Stimulated activated CD8-positive, alpha-beta memory T cell treated with anti-CD3 and anti-CD28 coated beads, Interleukin-12 subunit alpha, Interleukin-12 subunit beta, amount 100 ng/mL, for 1 hour (primary cell): Measurements from ENCODE around the gene DACT2.
"Not testable (repeated sequence)": the region's sequence is repeated elsewhere in the genome, so short reads cannot be mapped to it uniquely, and the experiment has no call there.

Source experiments
- DNase-seq: peaks from one replicate; pipeline ENCODE4 v3.0.0-alpha.2; 2020; ENCODE audit warnings: low read depth

Gene DACT2, protein sequence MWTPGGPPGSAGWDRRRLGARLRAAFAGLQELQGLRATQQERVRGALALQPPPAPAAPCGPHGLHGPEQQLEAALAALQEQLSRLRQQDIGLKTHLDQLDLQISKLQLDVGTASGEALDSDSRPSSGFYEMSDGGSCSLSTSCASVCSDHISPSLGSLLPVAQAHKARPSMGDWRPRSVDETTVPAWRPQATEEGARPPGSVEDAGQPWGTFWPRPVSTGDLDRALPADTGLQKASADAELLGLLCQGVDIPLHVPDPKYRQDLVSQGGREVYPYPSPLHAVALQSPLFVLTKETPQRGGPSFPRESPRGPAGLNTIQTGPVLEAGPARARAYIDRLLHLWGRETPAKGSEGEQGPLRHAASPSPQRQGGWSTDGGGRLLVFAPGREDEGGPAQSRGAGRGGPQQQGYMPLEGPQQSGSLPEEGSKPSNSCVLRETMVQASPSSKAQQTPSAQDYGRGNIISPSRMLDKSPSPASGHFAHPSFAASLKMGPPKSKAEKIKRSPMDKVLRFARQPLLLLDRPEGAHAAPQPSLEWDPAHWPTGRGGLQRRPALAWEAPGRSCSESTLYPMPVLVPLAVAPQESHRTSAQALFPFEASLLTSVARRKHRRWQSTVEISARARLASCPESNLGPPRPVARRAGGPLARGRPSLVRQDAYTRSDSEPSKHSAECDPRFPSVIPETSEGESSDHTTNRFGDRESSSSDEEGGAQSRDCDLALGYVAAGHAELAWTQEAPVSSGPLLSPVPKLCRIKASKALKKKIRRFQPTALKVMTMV

DNA sequence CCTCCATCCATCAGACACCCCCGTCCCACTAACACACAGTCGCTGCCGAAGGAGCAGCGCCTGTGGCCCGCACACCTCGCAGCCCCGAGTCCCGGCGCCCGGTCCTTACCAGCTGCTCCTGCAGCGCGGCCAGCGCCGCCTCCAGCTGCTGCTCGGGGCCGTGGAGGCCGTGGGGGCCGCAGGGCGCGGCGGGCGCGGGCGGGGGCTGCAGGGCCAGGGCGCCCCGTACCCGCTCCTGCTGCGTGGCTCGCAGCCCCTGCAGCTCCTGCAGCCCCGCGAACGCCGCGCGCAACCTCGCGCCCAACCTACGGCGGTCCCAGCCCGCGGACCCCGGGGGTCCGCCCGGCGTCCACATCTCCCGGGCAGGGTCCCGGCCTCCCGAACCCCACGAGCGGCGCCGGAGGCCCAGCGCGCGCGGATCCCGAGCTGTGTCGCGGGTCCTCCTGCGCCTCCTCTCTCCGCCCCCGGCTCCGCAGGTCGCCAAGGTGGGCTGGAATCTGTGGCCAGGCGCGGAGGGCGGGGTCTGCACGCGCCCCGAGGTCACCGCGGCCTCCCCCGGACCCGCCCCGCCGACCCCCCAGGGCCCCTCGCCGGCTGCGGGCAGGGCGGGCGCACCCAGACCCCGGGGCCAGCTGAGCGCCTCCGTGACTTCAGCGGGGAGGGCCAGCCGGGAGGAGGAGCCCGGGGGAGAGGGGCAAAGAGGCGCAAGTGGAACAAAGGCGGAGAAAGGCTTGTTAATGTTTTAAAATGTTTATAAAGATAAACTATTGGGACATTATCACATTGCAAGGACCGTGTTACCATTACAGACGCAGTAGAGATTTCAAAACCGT, at the start of gene DACT2:
TSS of gene DACT2 (minus strand) at position 499 of the 833 bp plus-strand sequence. CDS start at position 355, 144 bp downstream.
- no peak for DNase-seq

DNA sequence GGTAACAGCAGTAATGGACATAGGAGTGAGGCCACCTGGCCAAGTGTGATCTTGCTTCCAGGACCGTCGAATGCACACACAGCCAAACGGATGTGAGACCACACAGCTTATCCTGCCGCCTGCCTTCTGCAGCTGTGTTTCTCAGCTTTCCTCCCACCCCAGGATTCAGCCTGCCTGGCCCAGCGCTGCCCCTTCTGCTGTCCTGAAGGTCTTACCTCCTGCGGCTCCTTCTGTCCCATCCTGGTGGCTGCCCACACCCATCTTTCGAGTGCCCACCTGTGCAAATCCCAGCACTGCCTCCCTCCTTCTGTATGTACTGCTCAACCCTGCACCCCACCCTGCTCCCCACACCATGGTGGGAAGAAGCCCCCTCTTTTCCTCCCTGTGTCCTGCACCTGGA, 49.4 kb upstream of the DACT2 start:
- DNase-seq: no peak

DNA sequence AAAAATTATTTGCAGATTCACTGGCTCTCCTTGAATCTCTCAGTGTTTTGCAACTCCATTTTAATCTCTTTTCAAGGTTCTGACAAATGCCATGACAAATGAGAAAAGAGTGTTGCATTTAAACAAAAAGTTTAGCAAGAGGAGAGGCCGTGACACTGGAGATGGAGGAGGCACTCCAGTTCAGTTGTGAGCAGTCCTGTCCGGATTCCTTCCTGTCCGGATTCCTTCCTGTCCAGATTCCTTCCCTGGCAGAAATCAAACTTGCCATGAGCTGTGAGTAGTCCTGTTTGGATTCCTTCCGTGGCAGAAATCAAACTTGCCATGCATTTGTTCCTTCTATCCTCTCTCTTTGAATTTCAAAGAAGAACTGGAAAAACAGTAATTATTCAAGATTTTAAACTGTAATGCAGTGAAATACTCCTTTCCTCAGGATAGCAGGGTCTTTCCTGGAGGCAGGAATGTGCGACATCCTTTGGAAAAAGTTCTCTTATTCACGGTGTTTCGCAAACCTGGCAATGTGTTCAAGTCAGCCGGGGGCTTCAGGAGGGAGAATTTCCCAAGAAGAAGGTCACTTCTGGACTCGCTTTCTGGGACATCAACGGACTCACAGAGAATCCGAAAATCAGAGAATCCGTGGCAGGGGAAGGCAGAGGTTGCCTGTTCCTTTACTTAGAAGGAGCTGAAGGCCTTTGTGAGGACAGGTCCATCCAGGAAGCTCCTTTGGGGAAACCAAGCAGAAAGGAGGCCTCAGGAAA, 48.7 kb upstream of the DACT2 start:
- DNase-seq: no peak

DNA sequence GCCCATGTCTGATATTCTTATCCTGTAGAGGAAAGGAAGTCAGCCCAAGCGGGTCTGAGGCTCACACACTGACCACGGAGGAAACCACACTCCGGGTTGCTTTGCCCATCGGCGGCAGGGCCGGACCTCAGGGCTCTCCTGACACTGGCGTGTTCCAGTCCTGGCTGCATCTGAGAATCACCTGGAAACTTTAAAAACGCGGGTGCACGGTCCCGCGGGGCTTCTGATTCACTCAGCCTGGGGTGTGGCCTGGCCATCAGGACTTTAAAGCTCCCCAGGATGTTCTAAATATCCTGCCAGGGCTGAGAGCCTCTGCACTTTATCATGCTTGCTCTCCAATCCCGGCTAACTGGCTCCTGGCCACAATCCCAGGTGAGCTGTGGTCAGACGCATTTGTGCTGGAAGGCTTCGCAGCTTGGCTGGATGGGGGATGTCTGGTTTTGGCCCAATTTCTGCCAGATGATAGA, 47.7 kb upstream of the DACT2 start:
- no peak for DNase-seq

DNA sequence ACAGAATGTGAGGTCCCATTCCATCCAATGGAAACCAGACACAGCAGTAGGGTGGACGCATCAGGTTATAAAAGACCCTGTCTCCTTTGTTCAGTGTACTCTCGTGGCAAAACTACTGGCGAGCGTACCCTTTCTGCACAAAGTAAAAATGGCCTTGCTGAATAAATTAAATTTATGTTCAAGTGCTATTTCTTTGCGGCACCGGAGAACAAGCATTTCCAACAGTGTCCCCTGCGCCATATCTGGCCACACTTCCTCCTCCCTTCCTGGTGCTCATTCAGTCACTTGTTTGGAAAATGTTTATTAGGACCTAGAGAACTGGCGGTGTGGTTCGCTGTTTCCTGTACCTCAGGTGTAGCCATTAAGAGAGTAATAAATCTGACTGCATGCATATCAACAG, 46.9 kb upstream of the DACT2 start:
- no peak for DNase-seq

DNA sequence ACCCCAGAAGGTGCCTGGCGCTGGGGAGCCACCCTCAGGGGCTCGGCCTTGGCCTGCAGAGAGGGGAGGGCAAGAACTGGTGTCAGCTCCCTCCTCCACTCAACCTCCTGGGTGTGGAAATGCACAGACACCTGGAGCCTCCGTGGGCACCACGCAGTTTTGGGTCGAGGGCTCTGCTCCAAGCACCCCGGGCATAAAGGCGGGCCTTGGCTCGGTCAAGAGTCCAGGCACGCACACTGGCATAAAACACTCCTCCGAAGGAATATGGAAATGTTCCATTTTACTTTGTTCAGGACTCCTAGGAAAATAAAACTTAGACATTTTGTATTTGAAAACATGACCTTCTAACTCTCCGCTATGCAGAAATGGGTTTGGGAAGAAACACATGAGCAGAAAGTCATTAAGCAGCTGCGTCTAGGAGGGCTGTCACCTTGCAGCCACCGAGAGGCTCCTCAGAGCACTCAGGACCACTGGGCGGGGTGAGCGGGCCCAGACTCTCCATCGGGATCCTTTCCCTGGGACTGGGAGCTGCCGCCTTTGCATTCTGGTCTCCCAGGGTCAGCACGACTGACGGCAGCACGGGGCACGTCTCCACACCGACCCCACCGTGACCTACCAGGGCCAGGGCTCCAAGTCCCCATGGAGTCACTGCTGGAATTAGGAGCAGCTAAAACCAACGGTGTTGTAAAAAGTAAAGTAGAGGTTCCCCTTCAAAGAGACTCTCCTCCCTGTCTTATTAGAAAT, 46.0 kb upstream of the DACT2 start:
- DNase-seq: no peak

DNA sequence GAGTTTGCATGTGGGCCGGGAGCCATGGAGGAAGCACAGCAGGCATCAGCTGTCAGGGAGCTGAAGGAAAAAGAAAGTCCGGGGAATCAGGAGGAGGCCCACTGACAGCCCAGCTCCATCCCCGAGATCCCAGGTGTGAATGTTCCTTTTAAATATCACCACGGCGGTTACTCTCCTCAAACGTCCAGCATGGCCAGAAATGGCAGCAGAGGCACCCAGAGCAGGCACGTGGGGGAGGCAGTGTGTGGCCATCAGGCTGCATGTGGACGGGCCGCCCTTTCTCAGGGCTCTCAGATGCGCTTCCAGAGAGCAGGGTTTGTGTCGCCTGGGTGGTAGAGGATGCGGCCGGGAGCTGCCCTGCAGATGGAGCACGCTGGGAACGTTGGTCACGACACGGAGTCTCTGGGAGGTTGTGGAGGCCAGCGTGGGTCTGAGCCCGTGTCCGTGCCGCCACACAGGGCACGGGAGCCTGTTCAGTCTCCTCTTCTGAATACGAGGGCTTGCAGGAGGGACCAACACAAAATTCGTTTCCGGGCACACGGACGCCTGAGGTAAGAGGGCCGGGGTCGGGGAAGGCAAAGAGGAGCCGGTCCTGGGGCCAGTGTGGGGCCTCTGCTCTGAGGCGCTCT, 45.3 kb upstream of the DACT2 start:
- DNase-seq: no peak

DNA sequence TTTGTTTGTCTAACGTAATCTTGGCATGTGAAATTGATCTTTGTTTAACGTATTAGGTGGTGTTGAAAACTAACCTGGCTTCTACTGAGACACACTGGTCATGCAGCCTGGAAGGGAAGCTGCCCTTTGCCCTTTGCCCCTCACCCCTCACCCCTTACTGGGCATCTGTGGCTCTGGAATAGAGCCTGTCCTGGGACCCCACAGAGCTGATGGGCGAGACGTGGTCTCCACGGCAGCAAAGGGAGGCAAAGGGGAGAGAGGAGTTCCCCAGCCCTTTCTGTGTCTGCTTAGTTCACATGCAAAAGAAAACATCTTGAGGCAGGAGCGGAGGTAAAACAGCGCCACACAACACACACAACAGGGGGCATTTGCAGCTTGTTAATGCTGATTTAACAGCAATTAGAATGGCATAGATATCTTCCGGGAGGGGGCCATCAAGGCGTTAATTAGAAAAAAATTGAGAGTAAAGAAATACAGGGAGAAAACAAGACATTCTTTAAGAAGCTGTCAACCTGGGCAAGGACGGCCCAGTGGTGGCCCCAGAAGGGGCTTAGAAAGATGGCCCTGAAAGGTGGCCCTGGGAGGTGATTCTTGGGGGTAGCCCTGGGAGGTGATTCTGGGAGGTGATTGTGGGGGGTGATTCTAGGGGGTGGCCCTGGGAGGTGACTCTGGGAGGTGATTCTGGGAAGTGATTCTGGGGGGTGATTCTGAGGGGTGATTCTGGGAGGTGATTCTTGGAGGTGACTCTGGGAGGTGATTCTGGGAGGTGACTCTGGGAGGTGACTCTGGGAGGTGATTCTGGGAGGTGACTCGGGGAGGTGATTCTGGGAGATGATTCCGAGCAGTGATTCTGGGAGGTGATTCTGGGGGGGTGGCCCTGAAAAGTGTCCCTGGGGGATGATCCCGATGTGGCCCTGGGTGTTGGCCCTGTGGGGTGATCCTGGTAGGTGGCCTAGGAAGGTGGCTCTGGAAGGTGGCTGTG, 44.5 kb upstream of the DACT2 start:
- DNase-seq: no peak

DNA sequence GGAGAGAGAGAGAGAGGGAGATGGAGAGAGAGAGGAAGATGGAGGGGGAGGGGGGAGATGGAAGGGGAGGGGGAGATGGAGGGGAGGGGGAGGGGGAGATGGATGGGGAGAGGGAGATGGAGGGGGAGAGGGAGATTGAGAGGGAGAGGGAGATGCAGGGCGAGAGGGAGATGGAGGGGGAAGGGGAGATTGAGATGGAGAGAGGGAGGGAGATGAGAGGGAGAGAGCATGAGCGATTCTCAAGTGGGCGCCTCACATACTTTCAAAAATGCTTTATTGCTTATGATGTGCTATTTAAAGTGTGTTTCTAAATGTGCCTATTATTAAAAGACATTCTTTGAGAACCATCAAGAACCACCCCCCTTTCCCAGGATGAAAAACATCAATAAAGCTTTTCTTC, 43.7 kb upstream of the DACT2 start:
- DNase-seq: no peak

DNA sequence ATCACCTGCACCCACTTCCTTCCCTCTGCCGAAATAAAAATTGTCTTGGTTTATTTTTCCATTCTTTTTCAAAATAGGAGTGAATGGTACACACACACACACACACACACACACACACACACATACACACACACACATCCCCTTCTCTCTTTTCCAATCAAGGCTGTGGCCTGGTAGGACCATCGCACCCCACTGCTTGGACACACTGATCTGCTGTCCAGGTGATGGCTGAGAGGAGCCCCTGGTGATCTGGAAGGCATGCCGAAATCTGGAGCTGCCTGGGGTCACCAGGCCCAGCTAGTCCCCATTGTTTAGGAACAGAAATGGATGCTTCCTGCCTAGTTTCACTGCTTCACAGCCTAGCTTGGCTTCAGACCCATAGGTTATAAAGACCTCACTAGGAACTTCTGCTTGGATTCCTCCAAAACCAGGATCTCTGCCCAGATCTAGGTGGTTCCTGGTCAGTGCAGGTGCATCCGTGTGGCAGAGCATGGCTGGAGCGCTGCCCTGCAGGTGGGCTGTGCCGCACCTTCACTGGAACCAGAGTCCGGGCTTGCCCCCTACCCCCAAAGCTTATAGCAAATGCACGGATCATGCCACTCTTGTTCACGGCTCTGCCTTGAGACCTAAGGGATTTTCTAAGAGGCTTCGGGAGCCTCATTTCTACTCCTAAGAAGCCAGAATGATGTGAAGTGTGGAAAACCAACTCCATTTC, 42.9 kb upstream of the DACT2 start:
- DNase-seq: no peak

DNA sequence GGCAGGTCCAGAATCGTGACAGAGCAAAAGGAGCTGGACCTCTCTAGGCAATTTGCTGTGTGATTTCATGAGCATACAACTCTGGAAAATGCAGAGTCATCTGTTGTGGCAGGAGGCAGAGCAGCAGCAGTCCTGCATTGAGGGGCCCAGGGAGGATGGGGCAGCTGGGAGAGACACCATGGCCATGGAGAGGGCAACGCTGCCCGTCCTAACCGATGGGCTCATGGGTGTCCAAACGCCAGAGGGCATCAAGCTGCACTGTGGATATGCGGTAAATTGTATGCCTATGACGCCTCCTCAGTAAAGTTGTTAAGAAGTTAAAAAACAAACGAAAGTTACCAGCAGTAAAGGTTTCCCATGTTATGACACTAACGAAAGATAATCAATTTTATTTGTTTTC, 42.2 kb upstream of the DACT2 start:
- DNase-seq: no peak

DNA sequence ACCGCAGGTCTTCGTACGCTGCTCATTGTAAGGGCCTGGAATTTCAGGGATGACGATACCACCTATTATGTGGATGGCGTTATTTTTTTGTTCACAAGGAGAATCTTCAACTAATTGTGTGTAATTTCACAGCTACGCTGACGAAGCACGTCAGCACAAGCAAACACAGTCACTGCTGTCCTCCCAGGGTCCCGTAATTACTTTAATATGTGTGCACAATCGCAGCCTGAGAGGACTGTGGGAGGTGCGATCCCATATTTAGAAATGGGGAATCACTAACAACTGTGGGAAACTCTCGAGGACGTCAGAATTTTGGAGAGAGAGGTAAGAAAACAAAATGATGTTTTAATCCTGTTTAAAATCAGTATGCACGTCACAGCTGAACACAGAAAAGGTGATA, 40.2 kb upstream of the DACT2 start:
- DNase-seq: no peak

DNA sequence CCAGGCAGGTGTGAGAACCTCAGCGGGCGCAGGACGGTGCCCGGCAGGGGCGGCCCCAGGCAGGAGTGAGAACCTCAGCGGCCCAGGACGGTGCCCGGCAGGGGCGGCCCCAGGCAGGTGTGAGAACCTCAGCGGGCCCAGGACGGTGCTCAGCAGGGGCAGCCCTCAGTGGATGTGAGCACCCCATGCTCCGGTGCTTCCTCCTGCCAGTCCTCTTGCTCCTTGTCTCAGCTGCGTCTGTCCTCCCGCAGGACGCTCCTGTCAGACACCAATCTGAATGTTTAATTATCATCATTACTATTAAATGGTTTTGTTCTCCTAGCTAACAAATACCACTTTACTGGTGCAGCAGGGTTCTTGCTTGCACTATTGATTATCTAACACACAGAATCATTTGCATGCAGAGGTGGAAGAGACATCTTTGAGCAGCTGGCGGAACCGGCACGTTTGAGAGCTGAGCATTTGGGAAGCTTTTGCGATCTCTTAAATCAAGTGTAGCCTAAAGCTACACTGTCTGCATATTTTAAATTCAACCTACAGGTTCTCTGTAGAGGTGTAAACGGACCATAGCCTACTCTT, 39.4 kb upstream of the DACT2 start:
- DNase-seq: no peak

DNA sequence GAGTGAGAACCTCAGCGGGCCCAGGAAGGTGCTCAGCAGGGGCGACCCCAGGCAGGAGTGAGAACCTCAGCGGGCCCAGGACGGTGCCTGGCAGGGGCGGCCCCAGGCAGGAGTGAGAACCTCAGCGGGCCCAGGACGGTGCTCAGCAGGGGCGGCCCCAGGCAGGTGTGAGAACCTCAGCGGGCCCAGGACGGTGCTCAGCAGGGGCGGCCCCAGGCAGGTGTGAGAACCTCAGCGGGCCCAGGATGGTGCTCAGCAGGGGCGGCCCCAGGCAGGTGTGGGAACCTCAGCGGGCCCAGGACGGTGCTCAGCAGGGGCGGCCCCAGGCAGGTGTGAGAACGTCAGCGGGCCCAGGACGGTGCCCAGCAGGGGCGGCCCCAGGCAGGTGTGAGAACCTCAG, 37.3 kb upstream of the DACT2 start:
- DNase-seq: not testable (repeated sequence)

DNA sequence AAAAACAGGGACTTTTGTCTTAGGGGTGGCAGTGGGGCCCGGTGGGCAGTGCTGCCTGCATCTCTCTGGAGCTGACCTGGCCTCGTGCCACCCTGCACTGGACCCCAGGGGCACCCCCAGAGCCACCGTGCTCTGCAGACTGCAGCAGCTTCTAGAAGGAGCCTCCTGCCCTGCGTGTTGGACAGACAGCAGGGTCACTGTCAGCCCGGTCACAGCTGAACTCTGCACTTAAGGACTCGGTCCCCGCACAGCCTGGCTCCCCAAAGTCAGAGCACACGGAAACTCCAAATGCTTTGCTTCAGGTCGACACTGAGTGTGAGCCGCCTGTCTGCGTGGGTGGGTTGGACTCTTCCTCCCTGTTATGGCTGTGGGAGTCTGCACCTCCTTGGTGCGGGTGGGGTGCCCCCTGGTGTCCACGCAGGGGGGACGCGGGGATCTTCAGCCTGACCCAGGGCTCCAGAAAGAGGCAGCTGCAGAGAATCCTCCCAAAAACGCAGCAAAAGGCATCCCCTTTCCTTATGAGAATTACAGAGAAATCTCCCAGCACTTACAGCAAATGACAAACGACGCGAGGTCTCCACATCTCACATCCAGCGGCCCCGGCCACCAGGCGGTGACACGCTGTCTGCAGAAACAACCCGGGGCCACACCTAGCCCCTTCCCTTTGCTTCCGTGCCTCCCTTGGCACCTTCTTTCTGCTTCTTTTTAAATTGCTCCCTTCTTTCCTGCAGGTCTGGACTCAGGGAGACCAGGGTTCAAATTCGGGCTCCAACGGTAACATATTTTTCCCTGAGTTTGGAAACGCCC, 36.3 kb upstream of the DACT2 start:
- DNase-seq: no peak

DNA sequence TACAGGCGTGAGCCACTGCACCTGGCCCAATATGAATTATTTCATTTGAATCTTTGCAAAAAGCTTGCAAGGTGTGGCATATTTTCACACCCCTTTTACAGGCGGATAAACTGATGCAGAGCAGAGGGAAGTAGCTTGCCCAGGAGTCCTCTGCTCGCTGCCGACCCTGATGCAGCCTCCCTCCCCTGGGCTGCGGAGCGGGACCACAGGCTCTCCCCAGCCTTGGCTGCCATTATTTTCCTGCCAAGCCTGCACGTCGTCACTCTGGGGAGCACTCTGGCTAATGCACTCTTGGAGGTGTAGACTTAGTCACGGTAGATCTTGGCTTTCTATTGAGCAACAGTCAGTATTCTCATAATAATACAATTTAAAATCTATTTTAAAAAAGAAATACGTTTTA, 34.8 kb upstream of the DACT2 start:
- no peak for DNase-seq

DNA sequence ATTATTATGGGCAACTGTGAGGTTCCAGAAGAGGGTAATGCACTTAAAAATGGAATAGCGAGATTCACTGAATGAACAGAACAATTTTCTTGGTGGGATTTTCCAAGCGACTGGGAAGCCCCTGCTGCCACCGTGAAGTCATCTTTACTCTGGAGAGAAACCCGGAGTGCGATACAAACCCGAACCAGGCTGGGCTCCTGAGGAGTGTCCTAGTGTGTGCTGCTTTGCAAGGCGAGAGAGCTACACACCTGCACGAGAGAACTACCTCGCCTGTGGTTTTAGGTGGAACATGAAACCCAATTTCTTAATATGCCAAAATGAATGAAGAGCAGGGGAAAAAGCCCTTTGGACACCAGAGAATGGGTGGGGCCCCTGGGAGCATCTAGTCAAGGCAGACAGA, 33.5 kb upstream of the DACT2 start:
- no peak for DNase-seq
